Endothelial cell of umbilical vein (primary cell): ENCODE measurements around the gene MPND. TPM values are rescaled to one million over a fixed set of nuclear protein-coding genes. Genes with fewer than 3 reads are reported as not detected.

ENCODE experiments used
- BruUV-seq: library from RNA; stranded (reverse); fragments of 400-500 nt; replicated peaks from 2 replicates; lab custom pipeline; 2021; lab: Mats Ljungman, UMichigan
- CTCF ChIA-PET: fragments of 300-600, 350-600 bp; sonication (Branson Sonifier 250); formaldehyde crosslinking; loops from one replicate; lab custom pipeline; 2021; ENCODE audit warnings: antibody characterized with exemption, inconsistent platforms; lab: Charles Lee
- POLR2A ChIA-PET: fragments of 300-600, 350-600 bp; sonication (Branson Sonifier 250); formaldehyde crosslinking; loops from one replicate; lab custom pipeline; 2021; ENCODE audit warnings: antibody characterized with exemption, inconsistent platforms; lab: Charles Lee
- DNase-seq: peaks from one replicate; pipeline ENCODE4 v3.0.0-alpha.2; 2011; ENCODE audit warnings: low read depth, low spot score
- FAIRE-seq: peaks from 2 replicates; lab custom pipeline; 2011; peaks lifted over from hg19 to GRCh38; lab: Jason Lieb, UNC
- H2AFZ ChIP-seq: 2 replicates; pipeline ENCODE4 v1.6.0; 2012; ENCODE audit warnings: low read depth, low read length, control low read depth, inconsistent platforms
- H3K27ac ChIP-seq: 2 replicates; pipeline ENCODE4 v1.5.1; 2011; ENCODE audit warnings: low read depth, mild to moderate bottlenecking, control low read depth, low read length, moderate library complexity; ENCODE audit not compliant: insufficient read depth
- H3K27me3 ChIP-seq, 2 experiments: 2 replicates each; pipeline versions ENCODE4 v1.6.0 to v1.6.1; 2011; ENCODE audit warnings: low read length in 2 of 2, mixed read lengths in 1 of 2; ENCODE audit not compliant: control insufficient read depth in 2 of 2, insufficient read depth in 2 of 2
- H3K36me3 ChIP-seq, 2 experiments: 2 replicates in 1 of 2; 3 replicates in 1 of 2; pipeline ENCODE4 v1.5.1; 2011; ENCODE audit warnings: low read length in 2 of 2, mild to moderate bottlenecking in 1 of 2, moderate library complexity in 1 of 2; ENCODE audit not compliant: control insufficient read depth in 2 of 2, insufficient read depth in 2 of 2; ENCODE audit errors: extremely low read depth in 1 of 2
- H3K4me1 ChIP-seq: 3 replicates; pipeline ENCODE4 v1.5.1; 2011; ENCODE audit warnings: mild to moderate bottlenecking, low read length; ENCODE audit not compliant: control insufficient read depth, insufficient read depth; ENCODE audit errors: extremely low read depth
- H3K4me2 ChIP-seq: 2 replicates; pipeline ENCODE4 v1.6.1; 2011; ENCODE audit warnings: low read length, control low read depth, mixed read lengths; ENCODE audit not compliant: insufficient read depth
- H3K4me3 ChIP-seq, 3 experiments: fragments of 200-600 bp in 1 of 3; sonication (generic), shearing (Covaris generic) in 1 of 3; replicated peaks in 1 of 3; 2 replicates each; pipeline ENCODE4 v1.5.1; 2011 to 2016; ENCODE audit warnings: control low read depth in 3 of 3, low read length in 3 of 3, mild to moderate bottlenecking in 2 of 3, inconsistent platforms in 1 of 3, low read depth in 1 of 3, moderate library complexity in 1 of 3; ENCODE audit not compliant: insufficient read depth in 1 of 3
- H3K79me2 ChIP-seq: 2 replicates; pipeline ENCODE4 v1.6.0; 2012; ENCODE audit warnings: low read length, inconsistent platforms; ENCODE audit not compliant: control insufficient read depth, insufficient read depth
- H3K9ac ChIP-seq: replicated peaks from 2 replicates; pipeline ENCODE3; 2011; ENCODE audit warnings: low read length, control low read depth; ENCODE audit not compliant: insufficient read depth; ENCODE audit errors: extremely low read depth
- H3K9me1 ChIP-seq: replicated peaks from 3 replicates; pipeline ENCODE4 v1.6.0; 2011; ENCODE audit warnings: mild to moderate bottlenecking, low read length; ENCODE audit not compliant: control insufficient read depth, insufficient read depth; ENCODE audit errors: extremely low read depth
- H3K9me3 ChIP-seq: replicated peaks from 2 replicates; pipeline ENCODE4 v1.5.1; 2012; ENCODE audit warnings: low read length, inconsistent platforms; ENCODE audit not compliant: control insufficient read depth, insufficient read depth
- H4K20me1 ChIP-seq: replicated peaks from 2 replicates; pipeline ENCODE3; 2011; ENCODE audit warnings: mild to moderate bottlenecking, low read length; ENCODE audit not compliant: control insufficient read depth, insufficient read depth; ENCODE audit errors: extremely low read depth
- CTCF ChIP-seq, 2 donors: IDR thresholded peaks; 1 replicate in 1 of 2; 2 replicates in 1 of 2; pipeline ENCODE4 v1.5.1; 2011; ENCODE audit warnings: low read length in 2 of 2, mild to moderate bottlenecking in 2 of 2, moderate library complexity in 2 of 2, control low read depth in 1 of 2, inconsistent platforms in 1 of 2, low read depth in 1 of 2; ENCODE audit not compliant: insufficient read depth in 1 of 2; ENCODE audit errors: extremely low read depth in 1 of 2
- EZH2 ChIP-seq: IDR thresholded peaks from 2 replicates; pipeline ENCODE4 v1.6.1; 2012; ENCODE audit warnings: borderline replicate concordance, low read depth, mild to moderate bottlenecking, moderate library complexity, low read length, inconsistent platforms; ENCODE audit not compliant: severe bottlenecking
- FOS ChIP-seq: IDR thresholded peaks from 2 replicates; pipeline ENCODE4 v1.6.1; 2011; ENCODE audit warnings: mild to moderate bottlenecking, low read length, moderate library complexity, borderline replicate concordance; ENCODE audit not compliant: insufficient read depth
- GATA2 ChIP-seq: IDR thresholded peaks from 2 replicates; pipeline ENCODE4 v1.7.0; 2011; ENCODE audit warnings: low read depth, mild to moderate bottlenecking, moderate library complexity, mixed read lengths, low read length; ENCODE audit not compliant: insufficient read length, insufficient read depth
- JUN ChIP-seq: IDR thresholded peaks from 2 replicates; pipeline ENCODE4 v1.6.1; 2011; ENCODE audit warnings: borderline replicate concordance, low read depth; ENCODE audit not compliant: insufficient read length, insufficient read depth
- MAX ChIP-seq: IDR thresholded peaks from 2 replicates; pipeline ENCODE4 v1.6.1; 2011; ENCODE audit not compliant: insufficient read depth, insufficient read length
- MYC ChIP-seq: IDR thresholded peaks from one replicate; pipeline ENCODE4 v1.6.1; 2011; ENCODE audit warnings: mild to moderate bottlenecking, low read depth, low read length
- POLR2A ChIP-seq: IDR thresholded peaks from 2 replicates; pipeline ENCODE4 v1.6.1; 2012; ENCODE audit warnings: low read depth, mild to moderate bottlenecking, control low read depth, low read length
- POLR2AphosphoS5 ChIP-seq: IDR thresholded peaks from 2 replicates; pipeline ENCODE4 v1.6.1; 2012; ENCODE audit warnings: low read depth, mild to moderate bottlenecking, control low read depth, low read length, moderate library complexity; ENCODE audit not compliant: insufficient read depth
- dilution Hi-C: fragments of 300-500 bp; cut with MboI; formaldehyde crosslinking; loops from one replicate; pipeline ENCODE4 v1.15.0; 2019; ENCODE audit warnings: low sequenced_read_pairs; ENCODE audit not compliant: extremely low pct_ligation_motif_present
- intact Hi-C: fragments of 100-400 bp; cut with micrococcal nuclease; formaldehyde crosslinking; loops from one replicate; pipeline ENCODE4 v1.10.0; 2022
- polyA plus RNA-seq, 4 experiments: library from polyadenylated mRNA; depleted of rRNA in 3 of 4; stranded (reverse) in 3 of 4; unstranded in 1 of 4; fragments of >200 nt; gene quantifications; 2 replicates each; pipeline versions ENCODE4 v1.2.1 to v1.2.3, GENCODE V29; 2011 to 2012; ENCODE audit warnings: missing spikeins in 1 of 4
- total RNA-seq: library from RNA; stranded (reverse); gene quantifications from 2 replicates; pipeline ENCODE4 v1.2.3, GENCODE V29; 2021

MPND gene
- total and polyA plus RNA-seq, 2 donors (not counting 3 experiments of a cell fraction or from before 2014, with no cell fraction given): 14.8 to 21.1 TPM

- peak overlapping the region; percentile 68 for H3K27ac ChIP-seq
Measured at GRCh38 chr19:4403005-4403761, 59.8 kb downstream of the MPND start.

GRCh38 chr19:4405977-4406376, 62.6 kb downstream of the MPND start:
- Histone ChIP-seq H3K27ac (no peak overlapping the region), H3K27me3 (no peaks in the 10 kb centered on the region), H3K4me2 (no peak overlapping the region), H3K4me3 (no peak overlapping the region), H3K36me3 (no peaks in the 10 kb centered on the region), H2AFZ (no peak overlapping the region), H4K20me1 (no peaks in the 10 kb centered on the region), H3K9ac (no peak overlapping the region), H3K79me2 (peaks cover 38% of the 10 kb centered on the region), H3K4me1 (peaks cover 14% of the 10 kb centered on the region), H3K9me3 (no peaks in the 10 kb centered on the region), H3K9me1 (no peaks in the 10 kb centered on the region)
- TF ChIP-seq POLR2A (no peak), GATA2 (no peak), POLR2AphosphoS5 (no peak), FOS (no peak), MYC (no peak), MAX (no peak), EZH2 (no peak), JUN (no peak), CTCF (IDR thresholded peaks at IDR 0.05; ENCODE audit: extremely low read depth in 1 of 2, insufficient read depth in 1 of 2, low read depth in 1 of 2, low read length in 2 of 2) (no peak)
- BruUV-seq: no TSS peak
- ChIA-PET POLR2A (interaction anchor here (0.7 kb wide), 1 partner anchor 1708 kb away, joined by 4 read pairs; no protein-coding TSS in a partner anchor), CTCF (interaction anchor here (1.5 to 1.6 kb wide), 2 partner anchors 11 to 36 kb away, joined by 5 read pairs; no protein-coding TSS in a partner anchor)
- FAIRE-seq (no peak), DNase-seq (no peak)
- dilution Hi-C loops: no loop called here
- intact Hi-C loops: no loop called here

More at GRCh38 chr19:4403005-4403761, 59.8 kb downstream of the MPND start:
- POLR2A ChIA-PET: no interaction called here
- peak; percentile 4 for FAIRE-seq
- Histone ChIP-seq H3K27me3 (no peaks in the 10 kb centered on the region), H3K9me3 (no peaks in the 10 kb centered on the region), H4K20me1 (no peaks in the 10 kb centered on the region), H3K9ac (peak overlapping the region; percentile 90), H3K4me2 (peak overlapping the region; percentile 74), H2AFZ (peak overlapping the region; percentile 71), H3K79me2 (peaks cover 58% of the 10 kb centered on the region), H3K36me3 (no peaks in the 10 kb centered on the region), H3K9me1 (no peaks in the 10 kb centered on the region), H3K4me1 (peaks cover 20% of the 10 kb centered on the region), H3K4me3 (peak overlapping the region; percentile 64 to 74 (median 67))
- CTCF ChIA-PET: interaction anchor here (1.3 to 1.5 kb wide), 2 partner anchors 33 to 68 kb away, joined by 9 to 12 read pairs; partner anchors contain the start of gene HDGFL2
- TF ChIP-seq POLR2AphosphoS5 (no peak), MYC (no peak), JUN (no peak), GATA2 (no peak)
- no TSS peak for BruUV-seq
- no peak for DNase-seq
- intact Hi-C loops: loop anchor here (5.0 kb wide), 1 partner anchor 234 kb away; the partner anchor contains the start of gene TNFAIP8L1
- dilution Hi-C loops: no loop called here
